ENCODE results near the gene DHX40.

GRCh38 chr17:59607061-59607460 is 41.7 kb downstream of the DHX40 start:
- TF ChIP-seq CTCF (IDR thresholded peaks at IDR 0.05) (no peak), POLR2A (IDR thresholded peaks at IDR 0.05) (no peak)
